ENCODE measurements around the gene PDLIM1. TPM values are rescaled to one million over a fixed set of nuclear protein-coding genes. Genes with fewer than 3 reads are reported as not detected.

Gene PDLIM1
- 259 to 293 TPM (median 284 TPM) in 5 replicates for total RNA-seq (2022; extraction: Qiagen RNA extraction)

GRCh38 chr10:95290461-95291364, at the start of gene PDLIM1:
Gene PDLIM1, minus strand, starts transcription at chr10:95291003. Its CDS starts 88 bp downstream, at chr10:95290915.

GRCh38 chr10:95193944-95194343, 96.9 kb downstream of the PDLIM1 start, which contains the start of gene ACSM6:
Gene ACSM6, plus strand, starts transcription at chr10:95194238. Its CDS starts 248 bp downstream, at chr10:95194486.

Other genes with a start within 250 kb of the PDLIM1 start
- not detected in 5 replicates for gene CYP2C8, start 221.5 kb downstream of the PDLIM1 start, total RNA-seq (2022; extraction: Qiagen RNA extraction)
- gene ACSM6, start 96.8 kb downstream of the PDLIM1 start, total RNA-seq (2022; extraction: Qiagen RNA extraction), result not detected in 5 replicates

All from A549 treated with AZD2906 at 1 μM for 4 hours (cell line).